Nephron progenitor cell (in vitro differentiated cells): ENCODE data around the gene MS4A4E.
A peak's percentile ranks its signal among the peaks of the same experiment; 100 is the strongest.
"Not testable (repeated sequence)": the region's sequence is repeated elsewhere in the genome, so short reads cannot be mapped to it uniquely, and the experiment has no call there.

Experiments
- DNase-seq: peaks from one replicate; pipeline ENCODE4 v3.0.0; 2021
- H3K27ac Mint-ChIP-seq: 2 replicates; pipeline ENCODE4 v1.8.0; 2021; ENCODE audit warnings: mild to moderate bottlenecking, moderate library complexity, mixed read lengths
- H3K27me3 Mint-ChIP-seq: 2 replicates; pipeline ENCODE4 v1.8.0; 2021; ENCODE audit warnings: mild to moderate bottlenecking, low read depth, mixed read lengths; ENCODE audit not compliant: poor library complexity
- H3K36me3 Mint-ChIP-seq: 2 replicates; pipeline ENCODE4 v1.8.0; 2021; ENCODE audit warnings: low read depth, mixed read lengths
- H3K4me1 Mint-ChIP-seq: 2 replicates; pipeline ENCODE4 v1.8.0; 2021; ENCODE audit warnings: mixed read lengths
- H3K4me3 Mint-ChIP-seq: 2 replicates; pipeline ENCODE4 v1.8.0; 2021; ENCODE audit warnings: mild to moderate bottlenecking, moderate library complexity, mixed read lengths
- H3K9me3 Mint-ChIP-seq: 2 replicates; pipeline ENCODE4 v1.8.0; 2021; ENCODE audit warnings: mild to moderate bottlenecking, moderate library complexity, mixed read lengths
- TF ChIP-seq, protein P1 (sequence below): fragments of 200-600 bp; sonication (generic); IDR thresholded peaks from 2 replicates; pipeline ENCODE4 v1.5.0; 2021; ENCODE audit warnings: antibody characterized with exemption

The MS4A4E gene

DNA sequence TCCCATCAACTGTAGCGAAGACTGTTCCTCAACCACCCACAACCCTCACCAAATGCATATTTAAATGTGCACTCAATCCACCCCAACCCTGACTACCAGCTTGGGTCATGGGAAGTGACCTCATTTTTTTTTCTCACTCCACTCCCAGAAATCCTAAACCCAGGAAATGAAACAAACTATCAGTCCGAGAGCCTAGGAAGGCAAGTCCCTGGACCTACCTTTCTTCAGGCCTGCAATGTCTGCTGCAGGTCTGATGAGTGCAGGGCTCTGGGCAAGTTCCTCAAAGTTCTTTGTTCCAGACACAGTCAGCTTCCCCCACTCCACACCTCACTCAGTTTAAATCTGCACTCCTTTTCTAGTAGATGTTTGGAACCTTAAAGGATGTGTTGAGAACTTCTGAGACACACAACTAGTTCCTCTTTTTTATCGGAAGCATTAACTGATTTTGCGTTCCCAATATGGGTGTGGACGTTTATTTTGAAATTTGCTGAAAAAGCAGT lies at the start of gene MS4A4E:
Gene MS4A4E (minus strand): TSS at position 398 of the 500 bp plus-strand sequence. CDS start 13,082 bp downstream, outside the sequence.
- H3K36me3 Mint-ChIP-seq, result no peaks in the 10 kb centered on the region
- TF ChIP-seq, protein P1, sequence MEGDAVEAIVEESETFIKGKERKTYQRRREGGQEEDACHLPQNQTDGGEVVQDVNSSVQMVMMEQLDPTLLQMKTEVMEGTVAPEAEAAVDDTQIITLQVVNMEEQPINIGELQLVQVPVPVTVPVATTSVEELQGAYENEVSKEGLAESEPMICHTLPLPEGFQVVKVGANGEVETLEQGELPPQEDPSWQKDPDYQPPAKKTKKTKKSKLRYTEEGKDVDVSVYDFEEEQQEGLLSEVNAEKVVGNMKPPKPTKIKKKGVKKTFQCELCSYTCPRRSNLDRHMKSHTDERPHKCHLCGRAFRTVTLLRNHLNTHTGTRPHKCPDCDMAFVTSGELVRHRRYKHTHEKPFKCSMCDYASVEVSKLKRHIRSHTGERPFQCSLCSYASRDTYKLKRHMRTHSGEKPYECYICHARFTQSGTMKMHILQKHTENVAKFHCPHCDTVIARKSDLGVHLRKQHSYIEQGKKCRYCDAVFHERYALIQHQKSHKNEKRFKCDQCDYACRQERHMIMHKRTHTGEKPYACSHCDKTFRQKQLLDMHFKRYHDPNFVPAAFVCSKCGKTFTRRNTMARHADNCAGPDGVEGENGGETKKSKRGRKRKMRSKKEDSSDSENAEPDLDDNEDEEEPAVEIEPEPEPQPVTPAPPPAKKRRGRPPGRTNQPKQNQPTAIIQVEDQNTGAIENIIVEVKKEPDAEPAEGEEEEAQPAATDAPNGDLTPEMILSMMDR, result no peak
- no peaks in the 10 kb centered on the region for H3K9me3 Mint-ChIP-seq
- no peak for DNase-seq
- H3K4me1 Mint-ChIP-seq, result no peaks in the 10 kb centered on the region
- no peaks in the 10 kb centered on the region for H3K27me3 Mint-ChIP-seq
- peak within 1 kb of the TSS; percentile 35 for H3K27ac Mint-ChIP-seq
- no peak within 1 kb of the TSS for H3K4me3 Mint-ChIP-seq

DNA sequence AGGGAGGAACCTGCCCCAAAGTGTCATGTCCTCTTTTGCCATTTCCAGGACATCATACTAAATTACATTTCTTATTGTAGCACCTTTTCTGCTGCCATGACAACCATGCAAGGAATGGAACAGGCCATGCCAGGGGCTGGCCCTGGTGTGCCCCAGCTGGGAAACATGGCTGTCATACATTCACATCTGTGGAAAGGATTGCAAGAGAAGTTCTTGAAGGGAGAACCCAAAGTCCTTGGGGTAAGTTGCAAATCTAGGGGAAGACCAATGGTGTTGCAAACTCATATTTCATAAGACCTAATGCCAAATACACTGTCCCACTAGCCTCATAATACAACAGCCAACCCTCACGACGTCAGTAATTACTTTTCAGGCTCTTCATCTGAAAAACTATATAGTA lies 49.2 kb upstream of the MS4A4E start:
- Mint-ChIP-seq H3K36me3 (no peaks in the 10 kb centered on the region), H3K4me1 (no peaks in the 10 kb centered on the region), H3K4me3 (no peak overlapping the region), H3K27ac (no peak overlapping the region), H3K9me3 (peaks cover 12% of the 10 kb centered on the region), H3K27me3 (no peaks in the 10 kb centered on the region)
- DNase-seq, result no peak
- TF ChIP-seq, protein P1, result no peak

GRCh38 chr11:60288531-60288930 lies 45.6 kb upstream of the MS4A4E start:
- Mint-ChIP-seq H3K4me1 (peaks cover 6% of the 10 kb centered on the region), H3K4me3 (no peak overlapping the region), H3K27me3 (no peaks in the 10 kb centered on the region), H3K27ac (no peak overlapping the region), H3K9me3 (peaks cover 19% of the 10 kb centered on the region), H3K36me3 (no peaks in the 10 kb centered on the region)
- TF ChIP-seq, protein P1, result no peak
- DNase-seq, result no peak

DNA sequence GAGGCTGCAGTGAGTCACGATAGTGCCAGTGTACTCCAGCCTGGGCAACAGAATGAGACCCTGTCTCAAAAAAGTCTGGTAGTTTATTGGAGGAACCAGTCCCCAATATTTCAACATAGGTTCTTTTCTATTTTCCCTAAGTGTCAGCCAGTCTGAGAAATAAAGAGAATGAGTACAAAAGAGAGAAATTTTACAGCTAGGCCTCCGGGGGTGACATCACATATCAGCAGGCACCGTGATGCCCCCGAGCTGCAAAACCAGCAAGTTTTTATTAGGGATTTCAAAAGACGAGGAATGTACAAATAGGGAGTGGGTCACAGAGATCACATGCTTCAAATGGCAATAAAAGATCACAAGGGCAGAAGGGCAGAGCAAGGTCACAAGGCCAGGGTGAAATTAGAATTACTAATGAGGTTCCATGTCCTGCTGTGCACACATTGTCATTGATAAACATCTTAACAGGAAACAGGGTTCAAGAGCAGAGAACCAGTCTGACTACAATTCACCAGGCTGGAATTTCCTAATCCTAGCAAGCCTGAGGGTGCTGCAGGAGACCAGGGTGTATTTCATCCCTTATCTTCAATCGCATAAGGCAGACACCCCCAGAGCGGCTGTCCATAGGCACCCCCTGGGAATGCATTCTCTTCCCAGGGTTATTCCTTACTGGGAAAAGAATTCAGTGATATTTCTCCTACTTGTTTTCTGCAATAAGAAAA lies 42.6 kb upstream of the MS4A4E start:
- not testable (repeated sequence) for H3K27me3 Mint-ChIP-seq, H3K36me3 Mint-ChIP-seq, H3K4me1 Mint-ChIP-seq, H3K27ac Mint-ChIP-seq, H3K4me3 Mint-ChIP-seq, DNase-seq
- peaks cover 19% of the 10 kb centered on the region for H3K9me3 Mint-ChIP-seq

DNA sequence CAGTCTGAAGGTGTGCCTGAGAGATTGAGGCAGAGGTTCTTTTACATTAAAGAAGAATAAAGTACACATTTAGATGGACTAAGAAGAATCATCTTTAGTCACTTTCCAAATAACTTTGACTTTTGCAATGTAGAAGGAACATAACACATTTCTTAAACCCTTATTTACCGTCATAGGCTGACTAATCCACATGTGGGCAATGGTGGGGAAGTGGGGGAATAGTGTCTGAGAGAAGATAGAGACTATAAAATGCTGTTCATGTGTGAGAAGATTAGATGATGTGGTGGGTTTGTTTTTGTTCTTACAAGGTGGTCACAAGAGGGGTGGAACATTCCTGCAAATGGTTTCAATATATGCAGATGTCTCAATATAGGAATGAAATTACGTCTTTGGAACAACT lies 39.3 kb upstream of the MS4A4E start:
- no peaks in the 10 kb centered on the region for H3K27me3 Mint-ChIP-seq
- peaks cover 6% of the 10 kb centered on the region for H3K4me1 Mint-ChIP-seq
- H3K9me3 Mint-ChIP-seq, result peaks cover 8% of the 10 kb centered on the region
- H3K4me3 Mint-ChIP-seq, result no peak overlapping the region
- TF ChIP-seq, protein P1, result no peak
- H3K36me3 Mint-ChIP-seq, result no peaks in the 10 kb centered on the region
- no peak for DNase-seq
- H3K27ac Mint-ChIP-seq, result no peak overlapping the region

DNA sequence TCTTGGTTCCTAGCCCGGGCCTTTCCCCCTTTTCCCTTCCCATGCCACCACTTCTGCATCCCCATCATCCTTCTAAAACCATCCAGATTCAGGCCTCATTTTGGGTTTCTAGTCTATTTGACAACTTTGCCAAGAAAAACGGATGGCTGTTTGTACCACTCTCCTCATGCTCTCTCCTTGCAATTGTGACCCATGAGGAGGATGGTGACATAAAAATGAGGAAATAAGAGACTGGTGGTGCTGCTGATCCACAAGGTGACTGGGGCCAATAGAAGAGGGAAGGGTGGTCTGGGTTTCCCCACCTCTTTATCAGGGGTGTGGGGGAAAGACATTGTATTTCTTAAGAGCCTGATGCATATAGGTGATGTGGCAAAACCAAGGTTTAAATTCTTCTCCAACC lies 38.5 kb upstream of the MS4A4E start:
- peaks cover 6% of the 10 kb centered on the region for H3K4me1 Mint-ChIP-seq
- no peaks in the 10 kb centered on the region for H3K27me3 Mint-ChIP-seq
- TF ChIP-seq, protein P1, result no peak
- H3K27ac Mint-ChIP-seq, result no peak overlapping the region
- DNase-seq, result no peak
- peaks cover 4% of the 10 kb centered on the region for H3K9me3 Mint-ChIP-seq
- H3K36me3 Mint-ChIP-seq, result no peaks in the 10 kb centered on the region
- no peak overlapping the region for H3K4me3 Mint-ChIP-seq
